Trophoblast cell (in vitro differentiated cells and primary cell): ENCODE results near the gene TNFSF13B.

ENCODE experiments used
- DNase-seq, 2 donors: peaks; one replicate each; pipeline ENCODE4 v3.0.0-alpha.2; 2016
- H2AFZ ChIP-seq: 2 replicates; pipeline ENCODE4 v1.6.1; 2013; ENCODE audit warnings: low read length, moderate library complexity, mild to moderate bottlenecking; ENCODE audit not compliant: insufficient read depth, poor library complexity
- H2AK5ac ChIP-seq: 2 replicates; pipeline ENCODE4 v1.6.1; 2013; ENCODE audit warnings: mild to moderate bottlenecking, low read length
- H2BK120ac ChIP-seq: 2 replicates; pipeline ENCODE4 v1.6.1; 2013; ENCODE audit warnings: low read length, mild to moderate bottlenecking, moderate library complexity; ENCODE audit not compliant: insufficient read depth, poor library complexity
- H2BK12ac ChIP-seq: 2 replicates; pipeline ENCODE4 v1.6.1; 2013; ENCODE audit warnings: mild to moderate bottlenecking, low read length, moderate library complexity
- H2BK5ac ChIP-seq: 2 replicates; pipeline ENCODE4 v1.6.1; 2013; ENCODE audit warnings: low read length, low read depth, moderate library complexity, mild to moderate bottlenecking; ENCODE audit not compliant: poor library complexity
- H3K14ac ChIP-seq: 2 replicates; pipeline ENCODE4 v1.6.1; 2013; ENCODE audit warnings: mild to moderate bottlenecking, low read length
- H3K18ac ChIP-seq: 2 replicates; pipeline ENCODE4 v1.6.1; 2013; ENCODE audit warnings: mild to moderate bottlenecking, low read length
- H3K23ac ChIP-seq: 2 replicates; pipeline ENCODE4 v1.6.1; 2013; ENCODE audit warnings: low read length
- H3K27ac ChIP-seq: 2 replicates; pipeline ENCODE4 v1.5.1; 2013; ENCODE audit warnings: low read depth, mild to moderate bottlenecking, inconsistent platforms, low read length, moderate library complexity
- H3K27me3 ChIP-seq: 2 replicates; pipeline ENCODE4 v1.6.1; 2013; ENCODE audit warnings: inconsistent platforms, mild to moderate bottlenecking, low read length, moderate library complexity; ENCODE audit not compliant: insufficient read depth
- H3K36me3 ChIP-seq, 2 experiments: 1 replicate in 1 of 2; 2 replicates in 1 of 2; pipeline ENCODE4 v1.6.1; 2013; ENCODE audit warnings: low read length in 2 of 2, mild to moderate bottlenecking in 2 of 2, moderate library complexity in 1 of 2; ENCODE audit not compliant: insufficient read depth in 2 of 2, control insufficient read depth in 1 of 2
- H3K4ac ChIP-seq: 2 replicates; pipeline ENCODE4 v1.6.1; 2013; ENCODE audit warnings: low read depth, mild to moderate bottlenecking, low read length, moderate library complexity
- H3K4me1 ChIP-seq, 2 experiments: 1 replicate in 1 of 2; 2 replicates in 1 of 2; pipeline ENCODE4 v1.6.1; 2013; ENCODE audit warnings: low read length in 2 of 2, mild to moderate bottlenecking in 2 of 2, moderate library complexity in 1 of 2; ENCODE audit not compliant: insufficient read depth in 2 of 2, control insufficient read depth in 1 of 2
- H3K4me2 ChIP-seq: 2 replicates; pipeline ENCODE4 v1.6.1; 2013; ENCODE audit warnings: inconsistent platforms, mild to moderate bottlenecking, low read length, moderate library complexity
- H3K4me3 ChIP-seq: 2 replicates; pipeline ENCODE4 v1.5.1; 2013; ENCODE audit warnings: mild to moderate bottlenecking, low read depth, low read length, inconsistent platforms
- H3K79me1 ChIP-seq: one replicate; pipeline ENCODE4 v1.6.1; 2013; ENCODE audit warnings: low read length
- H3K79me2 ChIP-seq: 2 replicates; pipeline ENCODE4 v1.6.1; 2013; ENCODE audit warnings: low read length, mild to moderate bottlenecking; ENCODE audit not compliant: control insufficient read depth, insufficient read depth, poor library complexity
- H3K9ac ChIP-seq: 2 replicates; pipeline ENCODE4 v1.6.1; 2013; ENCODE audit warnings: mild to moderate bottlenecking, low read length
- H3K9me3 ChIP-seq: 2 replicates; pipeline ENCODE4 v1.6.1; 2013; ENCODE audit warnings: low read depth, mild to moderate bottlenecking, control low read depth, inconsistent platforms, low read length; ENCODE audit not compliant: insufficient read depth
- H4K12ac ChIP-seq: 2 replicates; pipeline ENCODE4 v1.6.1; 2013; ENCODE audit warnings: low read depth, mild to moderate bottlenecking, low read length, moderate library complexity
- H4K8ac ChIP-seq: 2 replicates; pipeline ENCODE4 v1.6.1; 2013; ENCODE audit warnings: low read depth, mild to moderate bottlenecking, low read length, moderate library complexity
- H4K91ac ChIP-seq: one replicate; pipeline ENCODE4 v1.6.1; 2013; ENCODE audit warnings: low read depth, mild to moderate bottlenecking, low read length, moderate library complexity
- WGBS: extraction: QIAGEN DNeasy Blood & Tissue Kit; methylation state at CpG from one replicate; pipeline ENCODE4 v1.1.7; 2013; ENCODE audit warnings: missing lambda C conversion rate; ENCODE audit not compliant: insufficient read length, insufficient coverage; ENCODE audit errors: extremely low coverage; 5-methylcytosine and 5-hydroxymethylcytosine counted together

TNFSF13B gene

DNA sequence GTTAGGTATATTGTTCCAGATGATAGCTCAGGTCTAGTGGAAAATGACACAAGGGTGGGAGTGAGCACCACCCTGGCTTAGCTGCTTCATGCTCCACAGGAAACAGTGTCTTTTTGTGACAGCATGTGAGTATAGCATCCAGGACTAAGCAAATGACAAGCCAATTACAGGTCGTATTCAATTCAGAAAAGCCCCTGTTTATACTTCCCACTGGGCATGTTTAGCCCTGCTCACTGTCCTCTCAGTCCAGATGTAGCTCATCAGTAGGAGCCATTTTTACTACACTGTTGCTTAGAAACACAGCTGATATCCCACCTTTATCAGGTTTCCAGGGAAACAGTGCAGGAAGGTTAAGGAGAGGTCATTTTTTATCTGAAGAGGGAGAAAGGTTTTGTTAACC is 43.3 kb upstream of the TNFSF13B start:
- Histone ChIP-seq H2AFZ (no peak overlapping the region), H2BK120ac (no peak overlapping the region), H4K8ac (no peak overlapping the region), H3K27me3 (no peaks in the 10 kb centered on the region), H3K36me3 (no peaks in the 10 kb centered on the region), H4K12ac (no peak overlapping the region), H2AK5ac (no peak overlapping the region), H3K4me1 (no peaks in the 10 kb centered on the region), H2BK12ac (no peak overlapping the region), H3K4me3 (no peak overlapping the region), H4K91ac (no peak overlapping the region), H3K9ac (no peak overlapping the region), H3K4ac (no peak overlapping the region), H3K23ac (no peak overlapping the region), H3K18ac (no peak overlapping the region), H3K9me3 (no peaks in the 10 kb centered on the region), H3K79me2 (no peaks in the 10 kb centered on the region), H3K27ac (no peak overlapping the region), H2BK5ac (no peak overlapping the region), H3K14ac (no peak overlapping the region), H3K4me2 (no peak overlapping the region), H3K79me1 (no peaks in the 10 kb centered on the region)
- DNase-seq, result no peak
- no CpG with 5 or more reads among the region's 1 CpG for WGBS

GRCh38 chr13:108227651-108228272 is 41.8 kb upstream of the TNFSF13B start:
- H2BK12ac ChIP-seq, result no peak overlapping the region
- no peak overlapping the region for H2BK5ac ChIP-seq
- no peak overlapping the region for H3K23ac ChIP-seq
- no peak overlapping the region for H4K12ac ChIP-seq
- no peaks in the 10 kb centered on the region for H3K79me1 ChIP-seq
- H3K14ac ChIP-seq, result no peak overlapping the region
- H3K4me1 ChIP-seq, result no peaks in the 10 kb centered on the region
- H3K4ac ChIP-seq, result no peak overlapping the region
- no CpG with 5 or more reads among the region's 1 CpG for WGBS
- no peak overlapping the region for H3K9ac ChIP-seq
- H2BK120ac ChIP-seq, result no peak overlapping the region
- H3K27me3 ChIP-seq, result no peaks in the 10 kb centered on the region
- H3K18ac ChIP-seq, result no peak overlapping the region
- no peak overlapping the region for H2AK5ac ChIP-seq
- DNase-seq, result peak; percentile 10 to 72
- no peak overlapping the region for H4K8ac ChIP-seq
- H3K79me2 ChIP-seq, result no peaks in the 10 kb centered on the region
- H2AFZ ChIP-seq, result no peak overlapping the region
- no peak overlapping the region for H3K4me2 ChIP-seq
- no peak overlapping the region for H3K27ac ChIP-seq
- H4K91ac ChIP-seq, result no peak overlapping the region
- no peak overlapping the region for H3K4me3 ChIP-seq
- H3K9me3 ChIP-seq, result no peaks in the 10 kb centered on the region
- no peaks in the 10 kb centered on the region for H3K36me3 ChIP-seq

- Histone ChIP-seq H3K27me3 (no peaks in the 10 kb centered on the region), H3K79me2 (no peaks in the 10 kb centered on the region), H4K8ac (no peak overlapping the region), H3K9ac (no peak overlapping the region), H3K4me1 (no peaks in the 10 kb centered on the region), H3K4me3 (no peak overlapping the region), H2BK120ac (no peak overlapping the region), H3K36me3 (no peaks in the 10 kb centered on the region), H2AFZ (no peak overlapping the region), H3K79me1 (no peaks in the 10 kb centered on the region), H3K14ac (no peak overlapping the region), H4K12ac (no peak overlapping the region), H3K18ac (no peak overlapping the region), H2BK12ac (no peak overlapping the region), H3K23ac (no peak overlapping the region), H2AK5ac (no peak overlapping the region), H3K4me2 (no peak overlapping the region), H3K4ac (no peak overlapping the region), H3K9me3 (no peaks in the 10 kb centered on the region), H2BK5ac (no peak overlapping the region), H4K91ac (no peak overlapping the region), H3K27ac (no peak overlapping the region)
- DNase-seq, result no peak
Measured at GRCh38 chr13:108230377-108230776, 39.1 kb upstream of the TNFSF13B start.

GRCh38 chr13:108249150-108249549 is 20.4 kb upstream of the TNFSF13B start:
- WGBS, result no CpG with 5 or more reads among the region's 4 CpGs
- no peak overlapping the region for H2BK120ac ChIP-seq
- no peak overlapping the region for H4K8ac ChIP-seq
- H3K79me1 ChIP-seq, result no peaks in the 10 kb centered on the region
- H3K4me2 ChIP-seq, result no peak overlapping the region
- H2AFZ ChIP-seq, result no peak overlapping the region
- H2BK12ac ChIP-seq, result no peak overlapping the region
- H4K91ac ChIP-seq, result no peak overlapping the region
- no peak overlapping the region for H2AK5ac ChIP-seq
- no peak overlapping the region for H2BK5ac ChIP-seq
- H3K9me3 ChIP-seq, result no peaks in the 10 kb centered on the region
- H3K79me2 ChIP-seq, result no peaks in the 10 kb centered on the region
- H3K18ac ChIP-seq, result no peak overlapping the region
- no peak overlapping the region for H3K14ac ChIP-seq
- no peak overlapping the region for H3K9ac ChIP-seq
- H3K4me1 ChIP-seq, result no peaks in the 10 kb centered on the region
- no peak for DNase-seq
- H3K27ac ChIP-seq, result no peak overlapping the region
- H3K23ac ChIP-seq, result no peak overlapping the region
- no peaks in the 10 kb centered on the region for H3K36me3 ChIP-seq
- H3K4ac ChIP-seq, result no peak overlapping the region
- no peak overlapping the region for H3K4me3 ChIP-seq
- no peaks in the 10 kb centered on the region for H3K27me3 ChIP-seq
- no peak overlapping the region for H4K12ac ChIP-seq
